ENCODE data around the gene NAIF1.

NAIF1 gene

GRCh38 chr9:128062846-128063831 is 4.0 kb downstream of the NAIF1 start:
- H3K4me1 ChIP-seq (ENCODE audit: control insufficient read depth, insufficient read depth, low read length): peaks cover 10% of the 10 kb centered on the region
- H3K4me3 ChIP-seq (ENCODE audit: low read depth, low read length): no peak overlapping the region
- H3K36me3 ChIP-seq (ENCODE audit: control insufficient read depth, insufficient read depth, low read length): peaks cover 11% of the 10 kb centered on the region
- H3K27ac ChIP-seq (ENCODE audit: low read depth, low read length): no peak overlapping the region
- no peaks in the 10 kb centered on the region for H3K27me3 ChIP-seq (ENCODE audit: control insufficient read depth, insufficient read depth, low read length)
- no peaks in the 10 kb centered on the region for H3K9me3 ChIP-seq (ENCODE audit: control insufficient read depth, insufficient read depth, low read depth, low read length)
- H3K9ac ChIP-seq (ENCODE audit: low read length): no peak overlapping the region

- H3K9me3 ChIP-seq (ENCODE audit: control insufficient read depth, insufficient read depth, low read depth, low read length): no peaks in the 10 kb centered on the region
- no peak overlapping the region for H3K9ac ChIP-seq (ENCODE audit: low read length)
- H3K4me3 ChIP-seq (ENCODE audit: low read depth, low read length): no peak overlapping the region
- peaks cover 11% of the 10 kb centered on the region for H3K36me3 ChIP-seq (ENCODE audit: control insufficient read depth, insufficient read depth, low read length)
- H3K4me1 ChIP-seq (ENCODE audit: control insufficient read depth, insufficient read depth, low read length): peaks cover 18% of the 10 kb centered on the region
- no peak overlapping the region for H3K27ac ChIP-seq (ENCODE audit: low read depth, low read length)
- H3K27me3 ChIP-seq (ENCODE audit: control insufficient read depth, insufficient read depth, low read length): no peaks in the 10 kb centered on the region
Observed at GRCh38 chr9:128062279-128062678, 4.8 kb downstream of the NAIF1 start.

- Histone ChIP-seq H3K27ac (ENCODE audit: low read depth, low read length) (no peak overlapping the region; the same call in 1 of the 2 replicates), H3K9ac (ENCODE audit: low read length) (peak overlapping the region; percentile 48), H3K36me3 (ENCODE audit: control insufficient read depth, insufficient read depth, low read length) (peaks cover 11% of the 10 kb centered on the region), H3K4me1 (ENCODE audit: control insufficient read depth, insufficient read depth, low read length) (peaks cover 18% of the 10 kb centered on the region), H3K27me3 (ENCODE audit: control insufficient read depth, insufficient read depth, low read length) (no peaks in the 10 kb centered on the region), H3K4me3 (ENCODE audit: low read depth, low read length) (no peak overlapping the region), H3K9me3 (ENCODE audit: control insufficient read depth, insufficient read depth, low read depth, low read length) (no peaks in the 10 kb centered on the region)
Observed at GRCh38 chr9:128061275-128061960, 5.7 kb downstream of the NAIF1 start.

GRCh38 chr9:128059365-128059983 is 7.6 kb downstream of the NAIF1 start:
- no peaks in the 10 kb centered on the region for H3K27me3 ChIP-seq (ENCODE audit: control insufficient read depth, insufficient read depth, low read length)
- no peak overlapping the region for H3K27ac ChIP-seq (ENCODE audit: low read depth, low read length)

GRCh38 chr9:128057724-128058409 is 9.3 kb downstream of the NAIF1 start:
- H3K36me3 ChIP-seq (ENCODE audit: control insufficient read depth, insufficient read depth, low read length): peaks cover 5% of the 10 kb centered on the region
- H3K4me3 ChIP-seq (ENCODE audit: low read depth, low read length): no peak overlapping the region
- H3K27me3 ChIP-seq (ENCODE audit: control insufficient read depth, insufficient read depth, low read length): no peaks in the 10 kb centered on the region
- peaks cover 26% of the 10 kb centered on the region for H3K4me1 ChIP-seq (ENCODE audit: control insufficient read depth, insufficient read depth, low read length)
- H3K9me3 ChIP-seq (ENCODE audit: control insufficient read depth, insufficient read depth, low read depth, low read length): no peaks in the 10 kb centered on the region
- no peak overlapping the region for H3K9ac ChIP-seq (ENCODE audit: low read length)
- H3K27ac ChIP-seq (ENCODE audit: low read depth, low read length): no peak overlapping the region

More at GRCh38 chr9:128059365-128059983, 7.6 kb downstream of the NAIF1 start:
- Histone ChIP-seq H3K9ac (ENCODE audit: low read length) (no peak overlapping the region), H3K9me3 (ENCODE audit: control insufficient read depth, insufficient read depth, low read depth, low read length) (no peaks in the 10 kb centered on the region), H3K36me3 (ENCODE audit: control insufficient read depth, insufficient read depth, low read length) (peaks cover 11% of the 10 kb centered on the region), H3K4me1 (ENCODE audit: control insufficient read depth, insufficient read depth, low read length) (peaks cover 26% of the 10 kb centered on the region), H3K4me3 (ENCODE audit: low read depth, low read length) (no peak overlapping the region)

GRCh38 chr9:128056887-128057723 is 10.0 kb downstream of the NAIF1 start:
- Histone ChIP-seq H3K27ac (ENCODE audit: low read depth, low read length) (no peak overlapping the region; the same call in 1 of the 2 replicates), H3K4me3 (ENCODE audit: low read depth, low read length) (no peak overlapping the region), H3K9ac (ENCODE audit: low read length) (no peak overlapping the region), H3K9me3 (ENCODE audit: control insufficient read depth, insufficient read depth, low read depth, low read length) (no peaks in the 10 kb centered on the region), H3K36me3 (ENCODE audit: control insufficient read depth, insufficient read depth, low read length) (peaks cover 3% of the 10 kb centered on the region; the same call in 1 of the 2 replicates), H3K4me1 (ENCODE audit: control insufficient read depth, insufficient read depth, low read length) (peaks cover 27% of the 10 kb centered on the region), H3K27me3 (ENCODE audit: control insufficient read depth, insufficient read depth, low read length) (no peaks in the 10 kb centered on the region)

- Histone ChIP-seq H3K4me3 (ENCODE audit: low read depth, low read length) (no peak overlapping the region), H3K36me3 (ENCODE audit: control insufficient read depth, insufficient read depth, low read length) (no peaks in the 10 kb centered on the region), H3K27me3 (ENCODE audit: control insufficient read depth, insufficient read depth, low read length) (no peaks in the 10 kb centered on the region), H3K9me3 (ENCODE audit: control insufficient read depth, insufficient read depth, low read depth, low read length) (no peaks in the 10 kb centered on the region), H3K27ac (ENCODE audit: low read depth, low read length) (peak overlapping the region; percentile 25; the same call in 1 of the 2 replicates), H3K4me1 (ENCODE audit: control insufficient read depth, insufficient read depth, low read length) (peaks cover 30% of the 10 kb centered on the region), H3K9ac (ENCODE audit: low read length) (no peak overlapping the region)
Observed at GRCh38 chr9:128056086-128056485, 11.0 kb downstream of the NAIF1 start.

- H3K4me3 ChIP-seq (ENCODE audit: low read depth, low read length): no peak overlapping the region
- peaks cover 30% of the 10 kb centered on the region for H3K4me1 ChIP-seq (ENCODE audit: control insufficient read depth, insufficient read depth, low read length)
- H3K9me3 ChIP-seq (ENCODE audit: control insufficient read depth, insufficient read depth, low read depth, low read length): no peaks in the 10 kb centered on the region
- H3K9ac ChIP-seq (ENCODE audit: low read length): no peak overlapping the region
- no peak overlapping the region; the same call in 1 of the 2 replicates for H3K27ac ChIP-seq (ENCODE audit: low read depth, low read length)
- H3K36me3 ChIP-seq (ENCODE audit: control insufficient read depth, insufficient read depth, low read length): no peaks in the 10 kb centered on the region
- no peaks in the 10 kb centered on the region for H3K27me3 ChIP-seq (ENCODE audit: control insufficient read depth, insufficient read depth, low read length)
Observed at GRCh38 chr9:128055344-128056040, 11.6 kb downstream of the NAIF1 start.

GRCh38 chr9:128054087-128054486 is 13.0 kb downstream of the NAIF1 start:
- H3K4me3 ChIP-seq (ENCODE audit: low read depth, low read length): no peak overlapping the region
- no peaks in the 10 kb centered on the region for H3K9me3 ChIP-seq (ENCODE audit: control insufficient read depth, insufficient read depth, low read depth, low read length)
- no peak overlapping the region for H3K9ac ChIP-seq (ENCODE audit: low read length)
- peaks cover 30% of the 10 kb centered on the region for H3K4me1 ChIP-seq (ENCODE audit: control insufficient read depth, insufficient read depth, low read length)
- H3K36me3 ChIP-seq (ENCODE audit: control insufficient read depth, insufficient read depth, low read length): no peaks in the 10 kb centered on the region
- no peak overlapping the region for H3K27ac ChIP-seq (ENCODE audit: low read depth, low read length)
- H3K27me3 ChIP-seq (ENCODE audit: control insufficient read depth, insufficient read depth, low read length): no peaks in the 10 kb centered on the region
